NCI-H526 (cell line): ENCODE data around the gene VEPH1.
A peak's percentile ranks its signal among the peaks of the same experiment; 100 is the strongest.
"Not testable (repeated sequence)": the region's sequence is repeated elsewhere in the genome, so short reads cannot be mapped to it uniquely, and the experiment has no call there.

ENCODE experiments used
- DNase-seq, 2 experiments: peaks; one replicate each; lab custom pipeline; 2025; lab: John Stamatoyannopoulos, UW

The VEPH1 gene

DNA sequence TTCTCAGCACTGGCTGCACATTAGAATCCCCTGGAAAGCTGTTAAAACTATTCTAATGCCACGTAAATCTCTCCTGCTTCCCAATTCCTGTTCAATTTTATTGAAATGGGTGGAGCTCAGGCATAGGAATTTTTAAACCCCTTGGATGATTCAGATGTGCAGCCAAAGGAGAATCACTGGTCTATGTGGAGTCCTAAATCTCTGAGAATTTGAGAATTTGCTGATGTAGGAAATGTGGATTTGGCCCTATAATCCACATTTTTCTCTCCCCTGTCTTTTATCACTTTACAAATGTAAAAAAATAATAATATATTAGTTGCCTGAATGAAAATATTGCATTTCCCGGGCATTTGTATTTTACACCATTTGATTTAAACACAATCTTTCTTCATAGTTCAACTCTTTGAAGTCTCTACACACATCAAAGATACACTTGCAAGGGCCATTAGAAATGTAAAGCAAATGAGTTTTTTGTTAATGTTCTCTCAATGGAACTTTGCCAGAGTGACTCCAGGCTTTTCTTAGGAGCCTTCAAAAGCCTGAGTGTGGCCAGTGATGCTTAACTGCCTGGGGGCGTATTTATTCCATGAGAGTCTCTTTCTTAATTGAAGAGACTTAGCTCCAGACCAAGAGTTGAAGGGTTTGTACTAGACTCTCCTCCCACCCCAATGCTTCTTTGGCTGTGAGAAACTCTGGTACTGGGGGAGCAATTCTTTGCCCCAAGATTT, 115.3 kb downstream of the VEPH1 start:
- no peak for DNase-seq

DNA sequence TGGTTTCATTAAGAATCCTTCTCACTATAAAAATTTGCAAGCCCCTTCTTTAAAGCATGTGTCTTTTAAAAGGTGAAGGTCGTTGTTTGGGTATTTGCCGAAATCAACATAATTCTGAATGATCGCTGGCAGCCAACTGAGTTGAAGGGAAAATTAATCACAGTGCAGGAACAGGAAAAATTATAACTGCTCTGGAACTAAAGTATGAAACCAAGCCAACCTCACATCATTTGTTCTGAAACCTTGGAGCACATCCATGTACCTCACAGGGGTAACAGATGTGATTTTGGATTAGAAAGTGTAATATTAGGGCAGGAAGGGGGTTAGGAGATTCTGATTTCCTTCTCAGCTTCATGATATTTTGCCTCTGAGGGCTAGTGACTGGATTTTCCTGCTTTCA, 118.7 kb downstream of the VEPH1 start:
- DNase-seq: no peak

DNA sequence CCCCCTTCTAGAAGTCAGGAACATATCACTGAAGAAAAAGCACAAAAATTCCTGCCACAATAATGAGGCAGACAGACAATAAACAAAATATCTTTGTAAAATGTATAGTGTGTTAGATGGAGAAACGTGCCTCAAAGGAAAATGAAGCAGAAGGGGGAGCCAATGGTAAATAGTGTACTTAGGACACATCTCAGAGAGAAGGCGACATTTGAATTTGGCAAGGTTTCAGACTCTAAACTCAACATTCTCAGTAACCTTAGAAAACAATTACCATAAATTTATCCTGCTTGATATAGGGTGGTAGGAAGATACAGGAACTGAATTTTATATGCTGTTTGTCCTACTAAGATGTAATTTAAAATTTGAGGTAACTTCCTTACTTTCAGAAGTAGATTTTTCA, 119.2 kb downstream of the VEPH1 start:
- DNase-seq: no peak

- no peak for DNase-seq
These were observed 121.6 kb downstream of the VEPH1 start for GRCh38 chr3:157381606-157382005.

DNA sequence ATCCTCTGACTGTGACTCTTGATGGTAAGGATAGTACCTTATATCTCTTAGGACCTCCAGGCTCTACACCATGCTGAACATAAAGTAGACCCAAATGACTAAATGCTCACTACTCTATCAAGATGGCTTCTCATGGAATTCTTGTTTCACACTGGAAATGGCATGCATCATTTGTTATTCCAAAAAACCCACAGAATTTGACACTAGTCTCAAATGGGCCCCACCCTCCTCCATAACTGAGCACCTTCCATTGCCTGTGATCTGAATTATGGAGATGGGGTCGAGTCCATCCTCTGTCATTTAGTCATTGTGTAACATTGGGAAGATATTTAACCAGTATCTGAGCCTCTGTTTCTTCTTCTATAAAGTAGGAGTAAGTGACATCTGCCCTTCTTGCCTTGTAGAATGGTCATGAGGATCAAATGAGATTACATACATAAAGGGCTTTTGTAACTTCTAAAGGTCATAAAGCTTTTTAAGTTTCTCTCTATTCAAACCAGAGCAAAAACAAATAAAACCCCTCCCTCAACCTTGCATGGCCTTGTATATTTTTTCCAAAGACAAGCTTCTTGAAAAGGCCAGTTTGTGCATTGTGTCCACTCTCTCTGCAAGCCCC, 123.6 kb downstream of the VEPH1 start:
- DNase-seq: no peak

DNA sequence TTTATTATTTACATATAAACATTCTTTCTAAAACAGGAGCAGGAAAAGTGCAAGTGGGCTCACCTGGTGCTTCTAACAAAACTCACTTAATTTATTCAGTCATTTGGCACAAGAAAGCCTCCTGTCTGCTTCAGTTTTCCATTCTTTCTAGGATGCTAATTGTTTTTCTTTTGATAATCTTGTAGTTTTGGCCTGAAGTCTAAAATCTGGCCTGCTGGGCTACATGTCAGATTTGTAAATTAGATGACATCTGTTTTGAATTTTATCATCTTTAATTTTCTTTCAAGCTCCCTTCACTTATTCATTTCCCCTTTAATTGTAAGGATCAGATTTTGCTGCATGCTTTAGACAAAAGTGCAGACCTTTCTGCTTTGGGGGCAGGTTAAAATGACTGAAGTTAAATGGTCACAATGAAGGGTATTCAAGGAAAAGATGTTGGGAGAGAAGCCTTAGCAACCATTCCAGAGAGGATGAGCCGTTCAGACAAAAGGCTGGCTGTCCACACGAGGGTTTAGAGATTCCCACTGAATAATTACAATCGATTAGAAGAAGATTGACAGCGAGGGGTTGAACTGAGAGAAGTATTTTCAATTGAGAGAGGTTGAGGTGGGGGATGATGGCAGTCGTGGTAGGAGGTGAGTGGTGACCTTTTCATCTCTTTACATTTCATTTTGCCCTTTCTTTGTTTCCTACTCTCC, 126.5 kb downstream of the VEPH1 start:
- DNase-seq: no peak

- no peak for DNase-seq
These were observed 127.8 kb downstream of the VEPH1 start for GRCh38 chr3:157375342-157375986.

DNA sequence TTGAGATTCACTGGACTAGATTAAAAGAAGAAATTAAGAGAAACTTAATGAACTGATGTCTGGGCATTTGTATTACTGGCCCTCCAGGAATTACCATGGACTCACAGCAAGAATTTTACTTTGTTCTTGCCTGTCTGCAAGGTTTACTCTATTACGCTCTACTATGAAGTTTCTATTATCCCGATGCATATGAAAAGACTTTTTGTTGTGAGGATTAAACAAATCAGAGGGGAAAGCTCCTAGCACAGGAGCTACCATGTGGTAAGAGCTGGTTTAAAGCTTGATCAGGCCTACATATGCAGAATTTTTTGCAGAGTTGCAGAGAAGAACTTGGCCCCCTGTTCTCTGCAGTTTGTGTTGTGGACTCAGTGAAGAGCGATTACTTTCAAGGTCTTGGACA, 128.3 kb downstream of the VEPH1 start:
- DNase-seq: no peak

- no peak for DNase-seq
These were observed 129.4 kb downstream of the VEPH1 start for GRCh38 chr3:157373783-157374182.

DNA sequence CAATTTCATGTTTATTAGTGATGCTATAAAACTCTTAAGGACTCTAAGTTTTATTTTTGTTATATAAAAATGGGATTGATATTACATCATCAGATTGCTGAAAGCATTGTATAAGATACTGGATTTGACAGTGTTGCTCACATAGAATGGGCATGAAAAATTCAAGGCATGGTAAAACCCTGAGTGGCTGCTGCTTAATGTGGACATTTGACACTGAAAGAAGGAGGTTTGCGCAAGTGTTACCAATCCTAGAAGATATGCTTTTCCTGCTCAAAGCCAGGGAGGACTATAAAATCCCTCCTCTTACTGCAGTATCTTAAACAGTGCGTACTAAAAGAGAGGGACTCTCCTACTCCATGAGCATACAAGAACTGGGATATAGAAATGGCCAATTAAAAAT, 132.3 kb downstream of the VEPH1 start:
- DNase-seq: no peak

- DNase-seq: no peak
These were observed 133.3 kb downstream of the VEPH1 start for GRCh38 chr3:157369727-157370421.

DNA sequence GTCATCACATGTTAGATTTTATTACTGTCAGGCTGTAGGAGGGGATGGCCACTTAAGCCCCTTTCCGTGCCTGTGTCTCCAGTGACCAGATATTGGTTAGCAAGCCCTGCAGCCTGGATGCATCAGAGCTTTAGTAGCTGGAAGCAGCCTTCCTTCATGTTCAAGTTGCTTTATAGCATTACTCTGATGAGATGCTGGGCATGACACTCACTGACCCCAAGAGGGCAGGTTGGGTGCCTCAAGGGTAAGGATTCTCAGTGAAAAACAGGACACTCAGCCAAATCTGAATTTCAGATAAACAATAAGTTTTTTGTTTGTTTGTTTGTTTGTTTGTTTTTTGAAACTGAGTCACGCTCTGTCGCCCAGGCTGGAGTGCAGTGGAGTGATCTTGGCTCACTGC, 135.0 kb downstream of the VEPH1 start:
- DNase-seq: no peak

DNA sequence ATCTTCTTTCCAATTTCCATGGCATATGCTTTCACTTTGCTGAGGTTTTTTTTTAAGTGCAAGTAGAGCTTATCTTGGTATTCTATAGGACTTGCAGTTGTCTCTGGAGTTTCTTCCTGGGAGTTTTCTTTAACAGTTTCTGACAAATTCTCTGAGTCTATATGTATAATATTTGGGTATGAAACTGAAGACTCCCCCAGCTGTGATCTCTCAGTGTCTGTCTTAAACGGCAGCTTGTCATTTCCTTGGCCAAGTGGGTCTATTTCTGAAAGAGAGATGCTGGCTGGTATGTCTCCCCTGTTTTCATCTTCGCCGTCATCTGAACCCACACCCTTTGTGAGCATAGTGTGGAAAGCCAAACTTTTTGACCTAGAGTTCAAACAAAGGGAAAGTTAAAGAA, 139.8 kb downstream of the VEPH1 start:
- no peak for DNase-seq

GRCh38 chr3:157362348-157362747, 140.9 kb downstream of the VEPH1 start:
- DNase-seq: no peak

DNA sequence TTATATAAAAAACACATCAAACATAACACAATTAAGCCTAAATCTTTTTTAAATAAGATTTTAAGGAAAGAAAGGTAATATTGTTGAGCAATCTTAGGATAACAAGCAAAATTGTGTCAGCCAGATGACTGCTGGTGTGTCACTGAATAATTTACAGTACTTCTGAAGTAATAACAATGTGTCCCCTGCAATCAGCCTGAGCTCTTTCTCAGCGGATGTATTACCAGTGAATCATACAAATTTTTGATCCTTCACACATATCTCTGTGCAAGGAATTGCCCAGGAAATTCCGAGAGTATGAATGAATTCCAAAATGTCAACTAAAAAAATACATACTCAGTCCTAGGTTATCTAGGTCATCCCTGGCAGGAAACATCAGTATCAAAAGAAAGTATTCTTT, 143.2 kb downstream of the VEPH1 start:
- DNase-seq: no peak

DNA sequence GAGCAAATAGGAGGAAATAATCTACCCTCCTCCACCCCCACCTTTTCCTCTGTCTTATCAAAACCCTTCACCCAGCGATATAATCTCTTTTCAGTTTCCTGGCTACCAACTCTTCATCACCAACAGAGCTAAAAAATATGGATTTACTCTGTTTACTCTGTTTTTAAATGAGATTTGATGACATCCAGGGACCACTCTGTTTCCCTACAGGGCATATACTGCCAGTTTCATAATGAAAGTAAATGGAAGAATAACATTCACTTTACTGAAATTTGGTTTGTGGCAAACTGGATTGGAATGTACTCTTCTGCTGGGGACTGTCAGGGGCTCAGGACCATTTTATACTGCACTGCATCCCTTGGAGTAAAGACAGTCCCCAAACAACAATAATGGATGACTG, 146.7 kb downstream of the VEPH1 start:
- no peak for DNase-seq

GRCh38 chr3:157355276-157355675, 147.9 kb downstream of the VEPH1 start:
- DNase-seq: no peak

DNA sequence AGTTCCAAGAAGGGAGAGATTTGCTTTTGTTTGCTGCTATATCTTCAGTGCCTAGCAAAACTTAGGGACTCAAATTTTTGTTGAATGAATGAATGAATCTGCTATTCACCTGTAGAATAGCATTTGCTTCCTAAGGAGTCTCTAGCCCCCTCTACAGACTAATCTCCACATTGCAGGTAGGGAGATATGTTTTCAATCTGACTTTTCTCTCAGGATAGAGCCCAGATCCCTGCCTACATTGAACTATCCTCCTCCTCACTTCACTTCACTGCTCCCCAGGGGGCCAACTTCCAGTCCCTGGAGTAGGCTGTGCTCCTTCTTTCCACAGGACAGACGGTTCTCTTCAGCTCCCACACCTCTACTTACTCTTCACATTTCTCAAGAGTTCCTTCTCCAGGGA, 148.5 kb downstream of the VEPH1 start:
- peak in 1 of 2 experiments; percentile 35 for DNase-seq

DNA sequence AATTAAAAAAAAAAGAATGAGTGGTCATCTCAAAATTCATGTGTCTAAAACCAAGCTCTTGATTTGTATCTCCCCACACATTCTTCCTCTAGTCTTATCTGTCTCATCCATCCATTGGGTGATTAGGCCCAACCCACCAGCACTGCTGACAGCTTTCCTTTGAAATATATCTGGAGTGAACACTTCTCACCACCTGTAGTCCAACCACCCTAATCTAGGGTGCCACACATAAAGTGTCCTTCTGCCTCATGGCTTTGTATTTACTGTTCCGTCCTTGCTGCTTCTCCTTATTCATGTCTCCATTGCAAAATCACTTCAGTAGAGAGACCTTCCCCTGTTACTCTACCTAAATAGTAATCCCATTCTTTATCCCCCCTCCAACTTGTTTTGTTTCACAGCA, 149.0 kb downstream of the VEPH1 start:
- no peak for DNase-seq

- no peak for DNase-seq
These were observed 149.6 kb downstream of the VEPH1 start for GRCh38 chr3:157353652-157354051.

GRCh38 chr3:157351981-157352380, 151.2 kb downstream of the VEPH1 start:
- no peak for DNase-seq

DNA sequence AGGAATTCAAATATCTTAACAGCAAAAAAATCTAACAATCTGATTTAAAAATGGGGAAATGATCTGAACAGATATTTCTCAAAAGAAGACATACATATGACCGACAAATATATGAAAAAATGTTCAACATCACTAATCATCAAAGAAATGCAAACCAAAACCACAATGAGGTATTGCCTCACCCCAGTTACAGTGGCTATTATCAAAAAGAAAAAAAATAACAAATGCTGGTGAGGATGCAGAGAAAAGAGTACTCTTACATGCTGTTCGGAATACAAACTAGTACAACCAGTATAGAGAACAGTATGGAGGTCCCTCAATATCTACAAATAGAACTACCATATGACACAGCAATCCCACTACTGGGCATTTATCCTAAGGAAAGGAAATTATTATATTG, 152.6 kb downstream of the VEPH1 start:
- DNase-seq: not testable (repeated sequence)
